Endothelial cell of umbilical vein (primary cell): ENCODE data around the gene MALRD1.

ENCODE experiments used
- EZH2 ChIP-seq: IDR thresholded peaks from 2 replicates; pipeline ENCODE4 v1.6.1; 2012; ENCODE audit warnings: borderline replicate concordance, low read depth, mild to moderate bottlenecking, moderate library complexity, low read length, inconsistent platforms; ENCODE audit not compliant: severe bottlenecking
- FOS ChIP-seq: IDR thresholded peaks from 2 replicates; pipeline ENCODE4 v1.6.1; 2011; ENCODE audit warnings: mild to moderate bottlenecking, low read length, moderate library complexity, borderline replicate concordance; ENCODE audit not compliant: insufficient read depth
- GATA2 ChIP-seq: IDR thresholded peaks from 2 replicates; pipeline ENCODE4 v1.7.0; 2011; ENCODE audit warnings: low read depth, mild to moderate bottlenecking, moderate library complexity, mixed read lengths, low read length; ENCODE audit not compliant: insufficient read length, insufficient read depth
- JUN ChIP-seq: IDR thresholded peaks from 2 replicates; pipeline ENCODE4 v1.6.1; 2011; ENCODE audit warnings: borderline replicate concordance, low read depth; ENCODE audit not compliant: insufficient read length, insufficient read depth
- MYC ChIP-seq: IDR thresholded peaks from one replicate; pipeline ENCODE4 v1.6.1; 2011; ENCODE audit warnings: mild to moderate bottlenecking, low read depth, low read length
- POLR2A ChIP-seq: IDR thresholded peaks from 2 replicates; pipeline ENCODE4 v1.6.1; 2012; ENCODE audit warnings: low read depth, mild to moderate bottlenecking, control low read depth, low read length
- POLR2AphosphoS5 ChIP-seq: IDR thresholded peaks from 2 replicates; pipeline ENCODE4 v1.6.1; 2012; ENCODE audit warnings: low read depth, mild to moderate bottlenecking, control low read depth, low read length, moderate library complexity; ENCODE audit not compliant: insufficient read depth
- TF ChIP-seq, protein P1 (sequence below), 2 donors: IDR thresholded peaks; 1 replicate in 1 of 2; 2 replicates in 1 of 2; pipeline ENCODE4 v1.5.1; 2011; ENCODE audit warnings: low read length in 2 of 2, mild to moderate bottlenecking in 2 of 2, moderate library complexity in 2 of 2, control low read depth in 1 of 2, inconsistent platforms in 1 of 2, low read depth in 1 of 2; ENCODE audit not compliant: insufficient read depth in 1 of 2; ENCODE audit errors: extremely low read depth in 1 of 2
- TF ChIP-seq, protein P2 (sequence below): IDR thresholded peaks from 2 replicates; pipeline ENCODE4 v1.6.1; 2011; ENCODE audit not compliant: insufficient read depth, insufficient read length

DNA sequence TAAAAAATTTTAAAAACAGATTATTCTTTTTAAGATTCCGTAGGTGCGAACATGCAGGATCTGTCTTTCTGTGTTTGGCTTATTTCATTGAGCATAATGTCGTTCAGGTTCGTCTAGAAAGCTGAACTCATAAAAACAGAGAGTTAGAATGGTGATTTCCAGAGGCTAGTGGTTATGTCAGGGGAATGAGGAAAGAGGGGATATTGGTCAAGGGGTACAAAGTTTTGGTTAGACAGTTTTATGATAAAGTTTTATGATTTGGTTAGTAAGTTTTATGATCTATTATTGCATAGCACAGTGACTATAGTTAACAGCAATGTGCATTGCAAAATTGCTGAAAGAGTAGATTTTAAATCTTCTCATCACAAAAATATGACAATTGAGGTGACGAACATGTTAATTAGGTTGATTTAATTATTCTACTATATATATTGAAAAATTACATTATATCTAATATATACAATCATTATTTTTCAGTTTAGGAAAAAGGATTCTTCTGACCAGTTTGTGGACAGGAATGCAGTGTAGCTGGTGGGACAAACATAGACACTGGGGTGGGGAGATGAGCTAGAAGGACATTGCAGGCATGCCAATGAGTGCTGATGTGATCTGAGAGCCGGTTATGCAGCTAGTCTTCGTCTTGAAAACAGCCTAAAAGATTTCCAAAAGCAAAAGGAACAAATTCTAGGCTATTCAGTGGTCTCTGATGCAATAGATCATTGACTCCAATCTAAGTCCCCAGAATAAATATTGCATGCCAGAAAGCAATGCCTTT, 31.3 kb upstream of the MALRD1 start:
- TF ChIP-seq, protein P1, sequence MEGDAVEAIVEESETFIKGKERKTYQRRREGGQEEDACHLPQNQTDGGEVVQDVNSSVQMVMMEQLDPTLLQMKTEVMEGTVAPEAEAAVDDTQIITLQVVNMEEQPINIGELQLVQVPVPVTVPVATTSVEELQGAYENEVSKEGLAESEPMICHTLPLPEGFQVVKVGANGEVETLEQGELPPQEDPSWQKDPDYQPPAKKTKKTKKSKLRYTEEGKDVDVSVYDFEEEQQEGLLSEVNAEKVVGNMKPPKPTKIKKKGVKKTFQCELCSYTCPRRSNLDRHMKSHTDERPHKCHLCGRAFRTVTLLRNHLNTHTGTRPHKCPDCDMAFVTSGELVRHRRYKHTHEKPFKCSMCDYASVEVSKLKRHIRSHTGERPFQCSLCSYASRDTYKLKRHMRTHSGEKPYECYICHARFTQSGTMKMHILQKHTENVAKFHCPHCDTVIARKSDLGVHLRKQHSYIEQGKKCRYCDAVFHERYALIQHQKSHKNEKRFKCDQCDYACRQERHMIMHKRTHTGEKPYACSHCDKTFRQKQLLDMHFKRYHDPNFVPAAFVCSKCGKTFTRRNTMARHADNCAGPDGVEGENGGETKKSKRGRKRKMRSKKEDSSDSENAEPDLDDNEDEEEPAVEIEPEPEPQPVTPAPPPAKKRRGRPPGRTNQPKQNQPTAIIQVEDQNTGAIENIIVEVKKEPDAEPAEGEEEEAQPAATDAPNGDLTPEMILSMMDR (IDR thresholded peaks at IDR 0.05; ENCODE audit: extremely low read depth in 1 of 2, insufficient read depth in 1 of 2, low read depth in 1 of 2, low read length in 2 of 2): no peak
- no peak for TF ChIP-seq POLR2A
- no peak for TF ChIP-seq FOS
- no peak for TF ChIP-seq EZH2
- TF ChIP-seq, protein P2, sequence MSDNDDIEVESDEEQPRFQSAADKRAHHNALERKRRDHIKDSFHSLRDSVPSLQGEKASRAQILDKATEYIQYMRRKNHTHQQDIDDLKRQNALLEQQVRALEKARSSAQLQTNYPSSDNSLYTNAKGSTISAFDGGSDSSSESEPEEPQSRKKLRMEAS: no peak
- no peak for TF ChIP-seq MYC
- no peak for TF ChIP-seq POLR2AphosphoS5
- no peak for TF ChIP-seq GATA2
- TF ChIP-seq JUN: no peak
